ENCODE data around the gene WDFY4. TPM values are rescaled to one million over a fixed set of nuclear protein-coding genes. Genes with fewer than 3 reads are reported as not detected.
A peak's percentile ranks its signal among the peaks of the same experiment; 100 is the strongest.

Gene WDFY4
- total and polyA plus RNA-seq, 9 of the 15 experiments (the other 6 are each of a cell fraction or from before 2014, with no cell fraction given), result 0.01 to 0.02 (median 0.01) TPM; not detected in 6

DNA sequence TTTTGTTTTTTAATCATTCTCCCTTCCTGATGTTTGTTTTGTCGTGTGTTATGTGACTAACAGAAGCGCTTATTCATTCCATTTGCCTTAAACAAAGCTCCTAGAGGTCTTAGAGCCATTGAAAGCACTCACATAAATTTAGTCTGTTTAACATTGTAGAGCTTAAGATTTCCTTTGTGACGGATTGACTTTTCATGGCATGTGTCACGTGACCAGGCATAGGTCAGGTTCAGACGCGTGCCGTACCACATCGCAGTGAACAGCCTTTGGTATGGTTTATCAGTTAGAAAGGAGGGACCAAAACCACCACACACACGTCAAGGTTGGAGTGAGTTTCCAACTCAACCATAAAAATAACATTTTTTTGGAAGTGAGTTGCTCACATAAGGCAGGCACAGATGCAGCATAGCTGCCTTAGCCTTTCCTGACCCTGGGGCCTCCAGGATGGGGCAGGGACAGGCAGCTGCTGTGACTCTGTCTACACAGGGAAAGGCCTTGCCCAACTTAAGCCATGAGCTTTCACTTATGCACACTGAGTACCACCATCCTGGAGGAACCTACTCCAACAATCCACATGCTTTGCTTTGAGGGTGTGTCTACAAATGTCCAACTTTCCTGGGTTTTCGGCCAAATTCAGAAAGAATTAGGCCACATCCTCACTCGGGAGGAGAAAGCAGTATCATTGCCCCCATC, 55.5 kb downstream of the WDFY4 start:
- in situ Hi-C loops (cut with MboI), result no loop called here
- H3K9me1 ChIP-seq (ENCODE audit: control insufficient read depth, insufficient read depth, low read length), result no peaks in the 10 kb centered on the region
- H3K4me1 ChIP-seq (replicated peaks in 1 of 2; ENCODE audit: control insufficient read depth in 2 of 2, insufficient read depth in 2 of 2, low read length in 2 of 2), result no peaks in the 10 kb centered on the region
- POLR2A ChIA-PET, result no interaction called here
- 9% methylated on average over 11 of the region's 11 CpGs for WGBS (ENCODE audit: insufficient coverage, low coverage, missing lambda C conversion rate)
- H3K9me3 ChIP-seq (replicated peaks; ENCODE audit: control insufficient read depth, insufficient read depth, low read depth, low read length), result no peaks in the 10 kb centered on the region
- H3K27ac ChIP-seq (ENCODE audit: extremely low read depth, low read depth, low read length), result no peak overlapping the region
- intact Hi-C loops (cut with micrococcal nuclease), result loop anchor here (10.0 kb wide), 1 partner anchor 775 kb away; no protein-coding TSS in a partner anchor
- H3K27me3 ChIP-seq (ENCODE audit: control insufficient read depth in 2 of 2, insufficient read depth in 2 of 2, low read length in 2 of 2), result peaks cover 2 to 21% of the 10 kb centered on the region in 2 experiments; a peak in 3 of 5 replicates
- no peak for DNase-seq (ENCODE audit: extremely low read depth in 1 of 4, low spot score in 3 of 4)
- peak; percentile 40 for FAIRE-seq
- H4K20me1 ChIP-seq (replicated peaks; ENCODE audit: control insufficient read depth, insufficient read depth, low read length), result no peaks in the 10 kb centered on the region
- H3K36me3 ChIP-seq (ENCODE audit: control insufficient read depth, insufficient read depth, low read length), result no peaks in the 10 kb centered on the region
- no peak overlapping the region for H3K9ac ChIP-seq (ENCODE audit: insufficient read depth in 1 of 2, low read depth in 2 of 2, low read length in 2 of 2)
- no peak for ATAC-seq
- H3K79me2 ChIP-seq (ENCODE audit: control insufficient read depth, insufficient read depth, low read length), result no peaks in the 10 kb centered on the region
- no peak overlapping the region for H3K4me2 ChIP-seq (ENCODE audit: insufficient read depth, low read length)
- no TSS peak for BruUV-seq (replicated peaks)
- no peak overlapping the region for H2AFZ ChIP-seq (ENCODE audit: low read depth, low read length)
- no peak overlapping the region for H3K4me3 ChIP-seq
- CTCF ChIA-PET (ENCODE audit: low intra/inter-chr PET ratio), result no interaction called here
- TF ChIP-seq CHD4 (IDR thresholded peaks at IDR 0.05; ENCODE audit: insufficient read depth, insufficient replicate concordance, low read depth, low read length, poor library complexity, severe bottlenecking), result no peak
- no peak for TF ChIP-seq MTA3 (IDR thresholded peaks at IDR 0.05; ENCODE audit: borderline replicate concordance)
- no peak for TF ChIP-seq BCLAF1 (IDR thresholded peaks at IDR 0.05; ENCODE audit: borderline replicate concordance in 1 of 2, control insufficient read depth in 1 of 2, low read depth in 2 of 2, low read length in 1 of 2)
- TF ChIP-seq POLR3G (IDR thresholded peaks at IDR 0.05; ENCODE audit: extremely low read depth, insufficient read length, insufficient replicate concordance), result no peak
- TF ChIP-seq ZFP30 (CRISPR knock-in tag; IDR thresholded peaks at IDR 0.05; ENCODE audit: borderline replicate concordance), result no peak
- peak; percentile 60 for TF ChIP-seq USF1 (CRISPR knock-in tag; IDR thresholded peaks at IDR 0.05)
- TF ChIP-seq, protein P1, sequence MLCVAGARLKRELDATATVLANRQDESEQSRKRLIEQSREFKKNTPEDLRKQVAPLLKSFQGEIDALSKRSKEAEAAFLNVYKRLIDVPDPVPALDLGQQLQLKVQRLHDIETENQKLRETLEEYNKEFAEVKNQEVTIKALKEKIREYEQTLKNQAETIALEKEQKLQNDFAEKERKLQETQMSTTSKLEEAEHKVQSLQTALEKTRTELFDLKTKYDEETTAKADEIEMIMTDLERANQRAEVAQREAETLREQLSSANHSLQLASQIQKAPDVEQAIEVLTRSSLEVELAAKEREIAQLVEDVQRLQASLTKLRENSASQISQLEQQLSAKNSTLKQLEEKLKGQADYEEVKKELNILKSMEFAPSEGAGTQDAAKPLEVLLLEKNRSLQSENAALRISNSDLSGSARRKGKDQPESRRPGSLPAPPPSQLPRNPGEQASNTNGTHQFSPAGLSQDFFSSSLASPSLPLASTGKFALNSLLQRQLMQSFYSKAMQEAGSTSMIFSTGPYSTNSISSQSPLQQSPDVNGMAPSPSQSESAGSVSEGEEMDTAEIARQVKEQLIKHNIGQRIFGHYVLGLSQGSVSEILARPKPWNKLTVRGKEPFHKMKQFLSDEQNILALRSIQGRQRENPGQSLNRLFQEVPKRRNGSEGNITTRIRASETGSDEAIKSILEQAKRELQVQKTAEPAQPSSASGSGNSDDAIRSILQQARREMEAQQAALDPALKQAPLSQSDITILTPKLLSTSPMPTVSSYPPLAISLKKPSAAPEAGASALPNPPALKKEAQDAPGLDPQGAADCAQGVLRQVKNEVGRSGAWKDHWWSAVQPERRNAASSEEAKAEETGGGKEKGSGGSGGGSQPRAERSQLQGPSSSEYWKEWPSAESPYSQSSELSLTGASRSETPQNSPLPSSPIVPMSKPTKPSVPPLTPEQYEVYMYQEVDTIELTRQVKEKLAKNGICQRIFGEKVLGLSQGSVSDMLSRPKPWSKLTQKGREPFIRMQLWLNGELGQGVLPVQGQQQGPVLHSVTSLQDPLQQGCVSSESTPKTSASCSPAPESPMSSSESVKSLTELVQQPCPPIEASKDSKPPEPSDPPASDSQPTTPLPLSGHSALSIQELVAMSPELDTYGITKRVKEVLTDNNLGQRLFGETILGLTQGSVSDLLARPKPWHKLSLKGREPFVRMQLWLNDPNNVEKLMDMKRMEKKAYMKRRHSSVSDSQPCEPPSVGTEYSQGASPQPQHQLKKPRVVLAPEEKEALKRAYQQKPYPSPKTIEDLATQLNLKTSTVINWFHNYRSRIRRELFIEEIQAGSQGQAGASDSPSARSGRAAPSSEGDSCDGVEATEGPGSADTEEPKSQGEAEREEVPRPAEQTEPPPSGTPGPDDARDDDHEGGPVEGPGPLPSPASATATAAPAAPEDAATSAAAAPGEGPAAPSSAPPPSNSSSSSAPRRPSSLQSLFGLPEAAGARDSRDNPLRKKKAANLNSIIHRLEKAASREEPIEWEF (CRISPR knock-in tag; IDR thresholded peaks at IDR 0.05), result no peak
- no peak for TF ChIP-seq KLF13 (tag; IDR thresholded peaks at IDR 0.05; ENCODE audit: borderline replicate concordance, low read depth)
- TF ChIP-seq CC2D1A (IDR thresholded peaks at IDR 0.05), result no peak
- TF ChIP-seq CBFA2T2 (conservative IDR thresholded peaks at IDR 0.05), result peak; percentile 60
- TF ChIP-seq PTRF (tag; IDR thresholded peaks at IDR 0.05), result no peak
